Skeletal muscle tissue (tissue), 4 donors: ENCODE measurements around the gene TNFRSF25. TPM values are rescaled to one million over a fixed set of nuclear protein-coding genes. Genes with fewer than 3 reads are reported as not detected.
A peak's percentile ranks its signal among the peaks of the same experiment; 100 is the strongest.

Source experiments
- H3K27ac ChIP-seq: one replicate; pipeline ENCODE4 v1.7.0; 2013; ENCODE audit warnings: mild to moderate bottlenecking, low read depth, low read length, inconsistent platforms
- H3K27me3 ChIP-seq, 3 donors: one replicate each; pipeline ENCODE4 v1.7.0; 2013; ENCODE audit warnings: low read length in 3 of 3; ENCODE audit not compliant: control insufficient read depth in 3 of 3, insufficient read depth in 3 of 3
- H3K36me3 ChIP-seq, 3 donors: one replicate each; pipeline ENCODE4 v1.7.0; 2013; ENCODE audit warnings: low read length in 3 of 3; ENCODE audit not compliant: control insufficient read depth in 3 of 3, insufficient read depth in 3 of 3
- H3K4me1 ChIP-seq, 3 donors: one replicate each; pipeline ENCODE4 v1.7.0; 2013; ENCODE audit warnings: low read length in 3 of 3, mild to moderate bottlenecking in 3 of 3; ENCODE audit not compliant: control insufficient read depth in 3 of 3, insufficient read depth in 3 of 3
- H3K4me3 ChIP-seq, 3 donors: one replicate each; pipeline ENCODE4 v1.7.0; 2013; ENCODE audit warnings: low read length in 3 of 3
- H3K9ac ChIP-seq, 3 donors: one replicate each; pipeline ENCODE4 v1.7.0; 2013; ENCODE audit warnings: low read length in 3 of 3, mild to moderate bottlenecking in 3 of 3, moderate library complexity in 2 of 3, low read depth in 1 of 3
- H3K9me3 ChIP-seq, 3 donors: one replicate each; pipeline ENCODE4 v1.7.0; 2013; ENCODE audit warnings: low read length in 3 of 3; ENCODE audit not compliant: control insufficient read depth in 3 of 3
- total RNA-seq: library from RNA; depleted of rRNA; stranded (reverse); fragments of >200 nt; gene quantifications from one replicate; pipeline ENCODE4 v1.2.3, GENCODE V29; 2014
- donor health status: Osteomylitis.

Gene TNFRSF25
- total RNA-seq, 1 donor from 2014 or later = 3.7 TPM

DNA sequence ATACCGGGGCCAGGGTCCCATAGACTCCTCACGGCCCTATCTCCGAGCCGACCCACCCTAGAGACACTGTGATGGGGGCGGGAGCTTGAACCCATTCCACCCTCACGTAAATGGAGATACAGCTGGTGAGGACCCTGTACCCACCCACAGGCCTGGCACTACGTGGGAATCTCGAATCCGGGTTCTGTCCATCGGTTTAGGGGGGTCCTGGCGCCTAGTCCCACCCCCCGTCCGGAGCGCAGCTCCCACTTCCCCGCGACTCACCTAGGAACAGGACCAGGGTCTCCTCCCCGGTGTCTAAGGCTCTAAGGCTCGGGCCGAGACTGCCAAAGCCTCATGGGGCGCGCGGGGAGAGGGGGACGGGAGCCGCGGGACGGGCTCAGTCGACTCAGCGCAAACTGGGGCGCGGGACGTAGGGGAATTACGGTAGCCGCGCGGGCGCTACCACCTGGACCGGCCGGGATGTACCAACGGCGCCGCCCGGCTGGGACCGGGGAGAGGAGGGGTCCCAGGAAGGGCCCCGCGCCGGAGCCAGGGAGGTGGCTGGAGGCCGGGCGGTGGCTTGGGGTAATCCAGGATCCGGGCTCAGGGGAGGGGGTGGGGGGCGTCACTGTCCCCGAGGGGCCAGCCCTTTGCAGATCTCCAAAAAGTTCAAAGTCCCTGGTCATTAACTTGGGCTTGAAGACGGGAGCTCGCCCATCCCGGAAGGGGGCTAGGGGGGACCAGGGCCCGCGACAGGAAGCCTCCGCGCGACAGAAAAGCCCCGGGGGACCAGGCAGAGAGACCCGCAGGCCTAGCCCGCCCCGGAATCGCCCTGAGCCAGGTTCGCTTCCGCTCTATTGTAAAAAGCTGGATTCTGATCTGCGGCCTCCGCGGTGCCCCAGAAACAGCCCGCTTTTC is 24.5 kb upstream of the TNFRSF25 start:
- H3K36me3 ChIP-seq = no peaks in the 10 kb centered on the region
- H3K4me3 ChIP-seq = peak overlapping the region; percentile 51 to 66 (median 60)
- no peaks in the 10 kb centered on the region for H3K9me3 ChIP-seq
- no peak overlapping the region for H3K27ac ChIP-seq
- H3K27me3 ChIP-seq = peaks cover 8 to 26% (median 15%) of the 10 kb centered on the region in 3 donors
- peak overlapping the region in 1 of 3 donors; percentile 16 for H3K9ac ChIP-seq
- peaks cover 12 to 29% (median 18%) of the 10 kb centered on the region in 3 donors for H3K4me1 ChIP-seq

DNA sequence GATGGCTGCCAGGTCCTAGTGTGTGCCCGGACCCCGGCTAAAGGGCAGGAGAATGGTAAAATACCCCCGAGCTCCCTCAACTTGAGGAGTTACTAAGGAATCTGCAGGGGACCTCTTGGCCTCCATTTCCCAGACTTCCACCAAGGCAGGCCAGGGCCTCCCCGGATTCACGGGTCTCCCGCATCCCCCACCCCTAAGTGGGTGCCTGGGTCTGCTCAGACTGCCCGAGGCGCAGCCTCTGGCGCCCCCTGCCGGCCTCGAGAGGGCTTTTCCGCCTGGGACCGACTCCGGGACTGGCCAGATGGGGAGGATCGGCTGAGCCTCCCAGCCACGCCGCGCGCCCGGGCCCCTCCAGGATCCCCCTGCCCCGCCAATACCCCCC is 23.8 kb upstream of the TNFRSF25 start:
- Histone ChIP-seq H3K4me3 (peak overlapping the region; percentile 51 to 66 (median 60)), H3K9ac (no peak overlapping the region), H3K27me3 (peaks cover 12 to 26% (median 20%) of the 10 kb centered on the region in 3 donors), H3K27ac (no peak overlapping the region), H3K9me3 (no peaks in the 10 kb centered on the region), H3K36me3 (no peaks in the 10 kb centered on the region), H3K4me1 (peaks cover 12 to 29% (median 18%) of the 10 kb centered on the region in 3 donors)

DNA sequence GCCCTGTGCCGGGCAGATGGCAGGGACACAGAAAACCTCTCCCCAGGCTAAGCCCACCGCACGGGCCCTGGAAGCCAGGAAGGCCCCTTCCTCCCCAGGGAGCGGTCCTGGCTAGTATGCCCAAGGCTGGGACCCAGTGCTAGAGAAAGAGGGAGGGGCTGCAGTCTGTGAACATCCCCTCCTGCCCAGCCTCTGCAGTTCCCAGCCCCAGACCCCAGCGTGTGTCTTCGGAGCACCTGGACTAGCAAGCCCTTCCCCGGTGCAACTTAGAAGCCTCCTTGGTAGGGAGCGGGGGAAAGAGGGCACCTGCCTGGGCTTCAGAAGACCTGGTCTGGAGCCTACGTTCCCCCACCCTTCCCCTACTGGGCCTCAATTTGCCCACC is 23.4 kb upstream of the TNFRSF25 start:
- H3K27me3 ChIP-seq = peaks cover 16 to 28% (median 24%) of the 10 kb centered on the region in 3 donors
- no peak overlapping the region for H3K27ac ChIP-seq
- no peaks in the 10 kb centered on the region for H3K36me3 ChIP-seq
- no peak overlapping the region for H3K4me3 ChIP-seq
- no peak overlapping the region for H3K9ac ChIP-seq
- H3K9me3 ChIP-seq = no peaks in the 10 kb centered on the region
- H3K4me1 ChIP-seq = peaks cover 12 to 29% (median 18%) of the 10 kb centered on the region in 3 donors

DNA sequence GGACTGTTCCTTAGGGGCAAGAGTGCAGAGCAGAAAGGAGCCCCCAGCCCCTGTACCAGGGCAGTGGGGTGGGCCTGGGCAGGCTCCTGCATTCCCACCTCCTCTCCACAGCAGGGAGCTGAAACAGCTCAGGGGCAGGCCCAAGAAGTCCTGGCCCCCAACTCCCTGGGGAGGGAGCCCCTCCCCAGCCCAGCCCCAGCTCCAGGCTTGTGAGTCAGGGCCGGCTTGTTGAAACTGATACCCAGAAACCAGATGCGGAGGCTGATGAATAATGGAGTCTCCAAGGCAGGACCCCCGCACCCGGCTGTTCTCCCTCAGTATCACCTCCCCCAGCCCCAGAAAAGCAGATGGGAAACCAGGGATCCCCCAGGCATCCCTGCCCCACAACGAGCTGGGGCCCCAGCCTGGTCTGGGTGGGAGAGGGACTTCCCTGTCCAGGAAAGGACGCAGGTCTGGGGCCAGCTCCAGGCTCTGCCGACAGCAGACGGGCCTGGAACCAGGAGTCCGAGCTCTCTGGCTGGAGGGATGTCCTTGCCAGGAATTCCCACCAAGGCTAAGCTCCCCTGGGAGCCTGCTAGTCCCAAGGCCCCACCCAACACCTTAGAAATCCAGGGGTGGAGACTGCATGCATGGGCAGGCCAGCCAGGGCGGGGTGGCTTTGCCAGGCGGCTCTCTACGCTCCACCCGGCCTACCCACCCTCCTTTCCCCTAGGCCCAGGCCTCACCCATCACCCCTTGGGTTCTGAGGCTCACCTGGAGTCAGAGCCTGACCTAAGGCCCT is 22.8 kb upstream of the TNFRSF25 start:
- no peaks in the 10 kb centered on the region for H3K36me3 ChIP-seq
- no peaks in the 10 kb centered on the region for H3K9me3 ChIP-seq
- no peak overlapping the region for H3K27ac ChIP-seq
- H3K27me3 ChIP-seq = peaks cover 18 to 28% (median 24%) of the 10 kb centered on the region in 3 donors
- H3K4me3 ChIP-seq = no peak overlapping the region
- H3K9ac ChIP-seq = no peak overlapping the region
- peaks cover 12 to 29% (median 18%) of the 10 kb centered on the region in 3 donors for H3K4me1 ChIP-seq

GRCh38 chr1:6487804-6488484 is 22.0 kb upstream of the TNFRSF25 start:
- Histone ChIP-seq H3K4me3 (no peak overlapping the region), H3K27ac (no peak overlapping the region), H3K36me3 (no peaks in the 10 kb centered on the region), H3K9me3 (no peaks in the 10 kb centered on the region), H3K9ac (no peak overlapping the region), H3K27me3 (peaks cover 18 to 28% (median 27%) of the 10 kb centered on the region in 3 donors), H3K4me1 (peaks cover 12 to 25% (median 18%) of the 10 kb centered on the region in 3 donors)

DNA sequence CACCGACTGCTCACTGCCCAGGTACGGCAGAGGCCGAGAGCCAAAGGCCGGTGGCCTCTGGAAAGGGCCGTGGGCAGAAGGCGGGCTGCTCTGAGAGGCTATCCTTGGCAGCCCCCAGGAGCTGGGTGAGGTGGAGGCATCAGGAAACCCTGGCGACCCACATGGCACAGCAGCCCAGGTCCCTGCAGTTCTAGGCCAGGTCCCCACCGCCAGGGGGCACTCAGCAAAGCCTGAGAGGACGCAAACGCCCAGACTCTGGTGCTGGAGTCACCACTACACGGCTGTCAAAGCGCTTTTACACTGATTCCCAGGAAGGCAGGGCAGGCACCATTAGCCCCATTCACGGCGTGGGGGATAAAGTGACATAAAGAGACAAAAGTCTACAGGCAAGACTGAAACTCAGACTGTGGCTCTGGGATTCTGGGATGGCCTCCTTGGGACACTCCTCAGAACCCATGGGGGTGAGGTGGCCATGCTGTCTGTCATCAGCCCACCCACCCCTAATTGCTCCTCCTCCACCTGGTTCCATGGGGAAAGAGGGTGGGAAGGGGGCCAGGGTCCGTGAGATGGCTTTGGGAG is 20.5 kb upstream of the TNFRSF25 start:
- Histone ChIP-seq H3K27ac (no peak overlapping the region), H3K4me3 (peak overlapping the region in 1 of 3 donors; percentile 13), H3K36me3 (no peaks in the 10 kb centered on the region), H3K4me1 (peaks cover 12 to 18% (median 13%) of the 10 kb centered on the region in 3 donors), H3K9ac (peak overlapping the region in 1 of 3 donors; percentile 16), H3K27me3 (peaks cover 18 to 28% (median 27%) of the 10 kb centered on the region in 3 donors), H3K9me3 (no peaks in the 10 kb centered on the region)

DNA sequence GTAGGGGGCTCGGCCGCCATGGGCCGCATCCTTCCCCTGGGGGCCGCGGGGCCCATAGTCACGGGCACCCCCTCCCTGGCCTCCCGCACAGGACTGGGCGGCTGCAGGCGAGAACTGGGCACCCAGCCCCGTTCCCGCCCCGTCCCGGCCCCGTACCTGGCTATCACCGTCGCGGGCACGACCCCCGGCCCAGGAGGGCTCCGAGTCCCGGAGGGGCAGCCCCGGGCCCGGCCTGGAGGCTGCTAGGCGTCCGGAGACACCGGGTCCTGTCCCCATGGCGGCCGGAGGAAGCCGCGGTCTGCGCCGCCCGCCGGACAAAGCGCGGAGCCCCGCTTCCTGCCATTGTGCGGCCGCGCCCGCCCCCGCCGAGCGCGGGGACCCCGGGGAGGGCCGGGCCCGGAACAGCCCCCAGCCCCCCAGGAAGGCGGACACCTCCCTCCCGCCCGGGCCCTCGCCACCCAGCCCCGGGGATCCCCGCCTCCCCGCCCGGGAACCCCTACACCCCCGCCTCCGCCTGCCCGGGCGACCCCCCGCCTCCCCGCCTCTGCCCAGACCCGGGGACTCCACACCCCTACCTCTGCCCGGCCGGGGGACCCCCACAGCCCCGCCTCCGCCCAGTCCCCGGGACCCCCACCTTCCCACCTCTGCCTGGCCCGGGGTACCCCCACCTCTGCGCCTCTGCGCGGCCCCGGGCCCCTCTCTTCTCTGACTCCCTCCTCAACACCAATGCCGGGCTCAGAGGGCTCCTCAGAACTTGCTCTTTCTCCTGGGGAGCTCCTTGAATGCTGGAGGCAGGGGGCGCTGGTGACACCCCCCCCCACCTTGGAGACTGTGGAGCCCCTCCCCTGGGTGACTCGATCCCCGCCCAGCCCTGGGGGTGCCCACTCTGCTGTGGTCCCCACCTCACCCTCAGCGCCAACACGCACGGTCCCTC is 19.5 kb upstream of the TNFRSF25 start:
- Histone ChIP-seq H3K27ac (no peak overlapping the region), H3K4me1 (peaks cover 12 to 16% (median 12%) of the 10 kb centered on the region in 3 donors), H3K9ac (no peak overlapping the region), H3K4me3 (peak overlapping the region in 1 of 3 donors; percentile 35), H3K27me3 (peaks cover 18 to 25% (median 20%) of the 10 kb centered on the region in 3 donors), H3K9me3 (no peaks in the 10 kb centered on the region), H3K36me3 (no peaks in the 10 kb centered on the region)

DNA sequence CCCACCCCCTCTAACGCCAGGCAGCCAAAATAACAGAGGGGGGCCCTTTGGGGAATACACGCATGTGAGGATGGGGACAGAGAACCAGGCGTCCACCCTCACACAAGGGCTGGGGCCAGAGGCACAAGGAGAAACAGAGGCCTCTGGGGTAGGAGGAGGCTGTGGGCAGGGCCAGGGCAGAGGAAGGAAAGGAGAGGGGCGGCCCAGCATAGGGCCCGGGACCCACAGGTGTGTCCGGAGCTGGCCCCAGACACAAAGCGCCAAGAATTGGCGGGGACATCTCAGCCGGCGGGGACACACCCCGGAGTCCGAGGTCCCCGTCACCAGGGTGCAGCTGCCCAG is 18.8 kb upstream of the TNFRSF25 start:
- no peaks in the 10 kb centered on the region for H3K36me3 ChIP-seq
- peak overlapping the region in 1 of 3 donors; percentile 35 for H3K4me3 ChIP-seq
- no peak overlapping the region for H3K27ac ChIP-seq
- H3K4me1 ChIP-seq = peaks cover 6 to 10% (median 8%) of the 10 kb centered on the region in 3 donors
- no peak overlapping the region for H3K9ac ChIP-seq
- H3K27me3 ChIP-seq = peaks cover 16 to 20% (median 18%) of the 10 kb centered on the region in 3 donors
- no peaks in the 10 kb centered on the region for H3K9me3 ChIP-seq

GRCh38 chr1:6483761-6484117 is 17.8 kb upstream of the TNFRSF25 start:
- H3K9me3 ChIP-seq = no peaks in the 10 kb centered on the region
- no peak overlapping the region for H3K9ac ChIP-seq
- H3K4me1 ChIP-seq = peaks cover 6 to 8% (median 8%) of the 10 kb centered on the region in 3 donors
- no peak overlapping the region for H3K27ac ChIP-seq
- H3K4me3 ChIP-seq = no peak overlapping the region
- no peaks in the 10 kb centered on the region for H3K36me3 ChIP-seq
- peaks cover 10 to 20% (median 18%) of the 10 kb centered on the region in 3 donors for H3K27me3 ChIP-seq
